HG03196 (cell line): ENCODE results near the gene TRIM66.

Source experiments
- ATAC-seq: cut with Tn5 transposase; IDR thresholded peaks from one replicate; pipeline ENCODE4 v1.9.1; 2021; ENCODE audit not compliant: unreplicated experiment

Gene TRIM66

DNA sequence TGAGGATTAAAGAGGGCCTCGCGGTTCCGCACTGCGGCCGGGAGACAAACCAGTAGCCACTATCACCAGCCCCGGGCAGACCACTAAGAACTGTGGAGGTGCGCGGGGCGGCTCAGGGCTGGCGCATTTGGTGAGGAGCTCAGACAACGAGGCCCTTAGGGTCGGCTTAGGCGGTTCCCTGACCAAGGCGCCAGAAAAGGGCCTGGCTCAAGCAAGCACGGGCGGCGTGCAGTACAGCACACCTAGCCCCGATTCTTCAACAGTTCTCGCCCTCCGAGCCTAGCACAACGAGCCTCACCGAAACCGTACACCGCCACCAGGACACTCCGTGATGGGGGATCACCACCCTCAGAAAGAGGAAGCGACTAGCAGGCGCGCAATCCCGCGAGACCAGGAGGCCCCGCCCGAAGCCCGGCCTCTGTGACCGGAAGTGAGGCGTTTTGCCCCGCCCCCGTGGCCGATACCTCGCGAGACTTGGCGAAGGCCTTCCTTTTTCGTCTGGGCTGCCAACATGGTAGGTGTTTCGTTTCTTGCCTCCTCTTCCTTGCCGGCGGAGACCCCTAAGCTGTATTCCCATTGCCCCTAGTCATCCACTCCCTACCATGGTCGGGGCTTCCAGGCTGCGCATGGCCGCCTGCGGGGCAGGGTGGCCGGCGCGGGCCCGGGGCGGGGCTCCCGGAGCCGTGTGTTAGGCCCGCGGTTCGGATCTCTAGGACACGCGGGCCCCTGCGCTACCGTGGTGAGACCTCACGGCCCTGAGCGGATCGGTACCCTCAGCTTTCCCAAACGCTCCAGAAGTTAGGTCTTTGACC is at the start of gene TRIM66, which contains the start of gene RPL27A:
TRIM66 (minus strand) TSS at position 363 of the 812 bp plus-strand sequence. CDS start 10,391 bp downstream, outside the sequence.
RPL27A (plus strand) TSS at position 490 of the 812 bp plus-strand sequence; CDS start at position 512, 22 bp downstream.
- ATAC-seq = peak; percentile 94

DNA sequence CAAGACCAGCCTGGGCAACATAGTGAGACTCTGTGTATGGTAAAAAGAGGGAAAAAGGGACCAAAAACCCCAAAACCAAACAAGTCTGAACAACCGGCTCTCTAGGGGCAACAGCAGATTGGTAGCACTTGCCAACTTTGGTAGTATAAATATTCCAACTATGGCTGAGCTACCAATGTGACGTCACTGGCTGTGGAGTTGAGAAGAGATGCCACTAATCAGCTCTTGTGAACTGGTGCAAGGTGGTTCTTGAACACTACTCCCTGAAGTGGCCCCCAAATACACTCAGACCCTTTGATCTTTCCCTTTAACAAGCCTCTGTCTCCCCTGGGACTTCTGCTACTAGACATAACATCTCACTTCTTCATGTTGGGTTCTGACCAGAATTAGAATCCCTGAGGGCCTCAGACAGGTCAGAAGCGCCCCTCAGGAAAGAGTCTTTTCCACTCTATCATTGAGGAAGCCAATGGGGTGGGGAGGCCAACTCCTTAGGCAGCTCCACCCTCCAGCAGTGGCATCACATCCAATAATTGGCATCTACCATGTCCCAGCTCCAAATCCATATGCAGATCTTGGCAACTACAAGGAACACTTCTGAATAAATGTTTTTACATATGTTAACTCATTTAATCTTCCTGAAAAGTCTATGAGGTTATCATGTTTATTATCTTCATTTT is 49.3 kb upstream of the TRIM66 start:
- ATAC-seq = no peak

GRCh38 chr11:8730697-8731020 is 48.2 kb upstream of the TRIM66 start:
- ATAC-seq = no peak

DNA sequence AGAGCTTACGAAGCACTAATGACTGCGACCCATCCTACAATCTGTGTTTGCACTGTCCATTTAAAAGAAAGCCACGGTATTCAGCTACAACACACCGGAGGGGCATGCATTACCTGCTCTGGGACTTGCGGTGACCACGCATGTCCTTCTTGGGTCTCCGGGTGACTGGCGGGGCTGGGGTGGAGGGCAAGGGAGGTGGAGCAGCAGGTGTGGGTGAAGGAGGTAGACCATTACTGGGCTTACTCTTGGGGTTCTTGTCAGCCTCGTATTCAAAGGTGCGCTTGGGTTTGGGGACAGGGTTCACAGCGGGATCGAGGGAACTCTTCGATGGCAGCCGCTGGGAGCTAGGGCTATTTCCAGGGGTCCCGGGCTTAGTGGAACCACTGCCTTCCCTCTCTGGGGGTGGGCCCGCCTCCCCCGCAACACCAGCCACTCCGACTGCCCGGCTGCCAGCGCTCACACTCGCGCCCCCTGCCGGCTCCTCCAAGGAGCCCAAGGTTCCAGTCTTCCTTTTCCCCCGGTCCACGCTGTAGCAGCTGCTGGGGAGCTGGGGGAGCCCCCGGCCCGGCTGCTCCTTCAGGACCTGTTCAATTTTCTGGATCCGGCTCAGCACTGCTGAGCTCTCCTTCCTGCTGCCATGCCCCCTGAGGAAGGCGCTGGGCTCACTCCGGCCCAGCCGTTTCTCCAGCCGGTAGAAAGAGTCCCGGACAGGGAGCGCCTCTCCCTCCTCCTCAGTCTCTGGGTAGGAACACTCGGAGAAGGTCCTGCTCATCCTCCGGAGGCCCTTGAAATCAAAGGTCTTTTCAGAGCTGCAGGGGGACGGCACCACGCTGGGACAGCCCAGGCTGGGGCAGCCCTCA is 47.6 kb upstream of the TRIM66 start:
- no peak for ATAC-seq

- ATAC-seq = no peak
Measured at GRCh38 chr11:8729067-8729466, 46.6 kb upstream of the TRIM66 start.

GRCh38 chr11:8728563-8728962 is 46.1 kb upstream of the TRIM66 start:
- no peak for ATAC-seq

GRCh38 chr11:8726395-8726794 is 43.9 kb upstream of the TRIM66 start:
- ATAC-seq = no peak

- ATAC-seq = no peak
Measured at GRCh38 chr11:8724682-8725081, 42.2 kb upstream of the TRIM66 start.

GRCh38 chr11:8723711-8724110 is 41.2 kb upstream of the TRIM66 start:
- no peak for ATAC-seq

DNA sequence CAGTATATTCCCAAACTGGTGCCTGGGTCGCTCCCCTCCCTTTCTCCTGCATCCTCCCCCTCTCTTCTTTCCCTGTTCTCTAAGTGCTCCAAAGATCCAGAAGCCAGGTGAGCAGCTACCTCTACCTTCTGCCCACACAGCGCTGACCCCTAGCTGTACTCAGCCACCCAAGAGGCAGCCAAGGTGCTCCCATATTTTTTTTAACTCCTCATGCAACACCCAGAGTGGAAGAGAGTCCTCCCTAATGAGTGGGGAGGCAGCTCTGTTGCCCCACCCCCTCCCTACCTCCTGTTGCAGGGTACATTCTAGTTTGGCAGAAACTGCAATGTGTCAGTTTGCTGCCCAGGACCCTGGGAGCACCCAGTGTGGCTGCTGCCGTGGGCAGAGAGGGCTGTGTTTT is 40.3 kb upstream of the TRIM66 start:
- ATAC-seq = no peak

DNA sequence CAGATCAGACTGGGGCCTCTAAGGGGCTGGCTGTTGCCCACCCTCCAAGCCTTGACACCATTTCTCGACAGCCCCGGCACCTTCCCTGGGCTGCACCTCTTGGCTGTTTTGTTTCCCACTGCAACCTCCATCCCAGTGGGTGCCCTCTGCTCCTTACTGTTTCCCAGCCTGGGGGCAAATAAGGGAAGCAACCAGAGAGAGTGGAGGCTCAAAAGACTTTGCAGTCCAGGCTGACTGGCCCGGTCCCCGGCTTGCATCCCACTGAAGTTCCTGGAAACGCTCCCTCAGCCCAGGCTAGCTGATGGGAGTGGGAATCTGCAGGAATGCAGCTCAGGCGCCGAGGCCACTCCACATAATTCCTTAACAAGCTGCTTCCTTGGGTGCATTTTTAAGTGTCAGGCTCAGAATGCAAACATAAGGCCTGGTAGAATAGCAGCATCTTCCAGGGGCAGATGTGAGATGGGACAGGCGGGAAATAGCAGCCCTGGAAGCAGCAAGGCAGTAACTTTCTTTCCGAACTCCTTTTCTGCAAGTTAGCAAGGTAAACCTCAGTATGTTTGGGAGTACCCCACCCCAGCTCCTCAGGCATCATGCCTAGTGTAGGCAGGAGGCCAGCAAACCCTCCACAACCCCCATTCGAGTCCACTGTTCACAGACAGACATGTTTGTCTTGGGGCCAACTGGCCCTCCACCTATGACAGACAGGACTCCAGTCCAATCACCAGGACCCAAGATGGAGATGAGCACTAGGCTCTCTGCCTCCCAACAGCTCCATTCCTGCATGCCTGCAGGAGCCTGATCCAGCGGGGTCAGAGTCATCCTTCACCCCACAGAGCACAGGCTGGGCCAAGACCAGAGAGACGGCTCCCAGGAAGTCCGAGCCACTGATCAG is 39.4 kb upstream of the TRIM66 start:
- no peak for ATAC-seq

DNA sequence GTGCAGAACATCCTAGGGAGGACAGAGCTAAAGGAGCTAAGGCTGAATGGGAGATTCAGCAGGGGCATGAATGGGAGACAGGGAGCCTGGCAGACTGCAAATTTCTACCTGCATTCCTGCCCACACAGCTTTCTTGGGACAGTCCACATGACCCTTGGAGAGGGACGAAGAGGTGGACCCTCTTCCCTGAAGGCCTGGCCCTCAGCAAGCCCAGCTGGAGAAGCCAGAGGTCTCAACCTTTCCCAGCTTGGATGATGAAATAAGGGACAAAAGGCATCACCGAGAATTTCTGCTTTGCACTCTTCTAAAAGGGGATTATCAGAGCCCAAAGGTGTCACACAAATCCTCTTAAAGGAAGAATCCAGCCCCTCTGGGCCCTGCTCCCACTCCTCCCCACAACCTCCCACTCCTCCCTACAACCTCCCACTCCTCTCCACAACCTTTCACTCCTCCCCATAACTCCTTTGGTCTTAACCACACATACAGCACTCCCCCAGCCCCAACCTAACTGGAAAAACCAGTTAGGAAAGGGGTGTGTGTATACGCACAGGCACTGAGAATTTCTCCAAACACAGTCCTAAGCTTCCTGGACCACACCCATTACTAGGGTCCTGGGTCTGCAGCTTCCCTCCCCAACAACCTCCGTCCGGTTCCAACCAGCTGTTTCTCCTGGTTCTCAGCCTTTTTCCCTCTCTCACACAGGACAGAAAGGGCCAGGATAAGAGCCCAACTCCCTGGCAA is 38.6 kb upstream of the TRIM66 start:
- no peak for ATAC-seq

GRCh38 chr11:8720352-8720751 is 37.9 kb upstream of the TRIM66 start:
- no peak for ATAC-seq

GRCh38 chr11:8719721-8720120 is 37.3 kb upstream of the TRIM66 start:
- ATAC-seq = no peak

DNA sequence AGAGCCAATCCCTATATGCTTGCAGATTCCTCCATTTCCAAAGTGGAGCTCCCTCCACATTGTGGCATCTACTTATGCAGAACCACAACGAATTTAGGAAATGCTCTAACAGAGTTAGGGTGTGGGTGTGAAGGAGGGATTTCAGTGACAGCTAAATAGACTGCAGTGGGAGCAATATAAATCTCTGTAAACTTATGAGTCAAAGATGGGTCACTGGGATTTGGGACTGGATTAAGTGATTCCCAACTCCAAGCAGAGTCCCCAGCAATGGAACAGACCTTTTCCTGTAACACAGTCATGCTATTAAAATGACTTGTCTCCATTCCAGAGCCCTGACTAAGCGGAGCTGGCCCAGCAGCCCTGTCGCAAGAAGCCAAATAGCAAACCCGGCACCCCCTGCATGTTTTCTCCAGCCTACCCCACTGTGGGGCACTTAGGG is 36.8 kb upstream of the TRIM66 start:
- ATAC-seq = no peak

DNA sequence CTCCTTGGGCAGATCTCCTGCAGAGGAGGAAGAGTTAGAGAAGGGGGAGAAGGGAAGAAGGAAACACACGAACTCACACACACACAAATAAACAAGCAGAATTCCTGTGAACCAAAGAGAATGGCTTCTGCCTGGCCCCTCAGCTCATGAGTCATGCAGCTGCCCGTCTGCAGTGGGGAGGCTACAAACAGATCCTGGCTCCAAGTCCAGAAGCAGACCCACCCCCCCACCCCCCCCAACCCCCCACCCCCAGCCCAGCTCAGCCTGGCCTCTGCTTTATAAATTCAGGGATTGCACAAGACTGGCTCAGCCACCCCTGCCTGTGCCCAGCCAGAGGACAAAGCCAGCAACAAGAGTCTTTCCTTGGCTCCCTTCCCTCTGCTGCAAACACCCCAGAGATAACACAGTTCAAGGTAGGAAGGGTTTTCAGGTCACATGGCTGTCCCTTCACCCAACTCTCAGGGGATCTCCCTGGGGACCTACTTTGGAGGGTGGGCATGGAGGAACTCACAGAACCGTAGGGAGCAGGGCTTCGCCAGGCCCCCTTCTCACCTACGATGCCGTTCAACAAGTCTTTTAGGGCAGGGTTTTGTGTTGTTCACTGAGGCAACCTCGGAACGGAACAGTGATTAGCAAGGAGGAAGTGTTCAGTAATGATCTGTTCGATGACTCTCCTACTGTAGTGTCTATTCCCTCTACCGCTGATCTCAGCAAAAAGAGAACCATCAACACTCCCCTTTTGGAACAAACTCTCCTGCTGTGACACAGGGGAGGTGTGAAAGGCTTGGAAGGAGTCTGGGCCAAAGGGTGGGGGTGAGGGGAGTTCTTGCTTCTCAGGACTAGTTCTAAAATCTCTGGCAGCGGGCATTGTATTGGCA is 35.6 kb upstream of the TRIM66 start:
- ATAC-seq = no peak

DNA sequence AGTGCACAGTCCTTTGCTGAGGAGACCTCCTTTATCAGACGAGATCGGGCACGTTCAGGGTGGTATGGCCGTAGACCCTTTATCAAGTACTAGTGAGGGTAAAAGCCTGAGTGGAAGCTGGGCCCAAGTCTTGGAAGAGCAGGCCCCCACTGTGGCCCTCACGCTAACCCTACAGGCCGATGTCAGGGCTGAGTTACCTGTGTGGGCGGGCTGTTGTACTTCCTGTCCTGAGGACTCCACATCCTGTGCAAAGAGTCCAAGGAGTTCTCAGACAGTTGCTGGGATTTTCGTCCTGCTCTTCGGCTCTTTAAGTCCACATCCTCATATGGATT is 35.0 kb upstream of the TRIM66 start:
- no peak for ATAC-seq

GRCh38 chr11:8715501-8715900 is 33.0 kb upstream of the TRIM66 start:
- no peak for ATAC-seq
